Endothelial cell of umbilical vein (primary cell): ENCODE results near the gene SKI. TPM values are rescaled to one million over a fixed set of nuclear protein-coding genes. Genes with fewer than 3 reads are reported as not detected.

Source experiments
- BruUV-seq: library from RNA; stranded (reverse); fragments of 400-500 nt; replicated peaks from 2 replicates; lab custom pipeline; 2021; lab: Mats Ljungman, UMichigan
- CTCF ChIA-PET: fragments of 300-600, 350-600 bp; sonication (Branson Sonifier 250); formaldehyde crosslinking; loops from one replicate; lab custom pipeline; 2021; ENCODE audit warnings: antibody characterized with exemption, inconsistent platforms; lab: Charles Lee
- POLR2A ChIA-PET: fragments of 300-600, 350-600 bp; sonication (Branson Sonifier 250); formaldehyde crosslinking; loops from one replicate; lab custom pipeline; 2021; ENCODE audit warnings: antibody characterized with exemption, inconsistent platforms; lab: Charles Lee
- DNase-seq: peaks from one replicate; pipeline ENCODE4 v3.0.0-alpha.2; 2011; ENCODE audit warnings: low read depth, low spot score
- FAIRE-seq: peaks from 2 replicates; lab custom pipeline; 2011; peaks lifted over from hg19 to GRCh38; lab: Jason Lieb, UNC
- H2AFZ ChIP-seq: 2 replicates; pipeline ENCODE4 v1.6.0; 2012; ENCODE audit warnings: low read depth, low read length, control low read depth, inconsistent platforms
- H3K27ac ChIP-seq: 2 replicates; pipeline ENCODE4 v1.5.1; 2011; ENCODE audit warnings: low read depth, mild to moderate bottlenecking, control low read depth, low read length, moderate library complexity; ENCODE audit not compliant: insufficient read depth
- H3K27me3 ChIP-seq, 2 experiments: 2 replicates each; pipeline versions ENCODE4 v1.6.0 to v1.6.1; 2011; ENCODE audit warnings: low read length in 2 of 2, mixed read lengths in 1 of 2; ENCODE audit not compliant: control insufficient read depth in 2 of 2, insufficient read depth in 2 of 2
- H3K36me3 ChIP-seq, 2 experiments: 2 replicates in 1 of 2; 3 replicates in 1 of 2; pipeline ENCODE4 v1.5.1; 2011; ENCODE audit warnings: low read length in 2 of 2, mild to moderate bottlenecking in 1 of 2, moderate library complexity in 1 of 2; ENCODE audit not compliant: control insufficient read depth in 2 of 2, insufficient read depth in 2 of 2; ENCODE audit errors: extremely low read depth in 1 of 2
- H3K4me1 ChIP-seq: 3 replicates; pipeline ENCODE4 v1.5.1; 2011; ENCODE audit warnings: mild to moderate bottlenecking, low read length; ENCODE audit not compliant: control insufficient read depth, insufficient read depth; ENCODE audit errors: extremely low read depth
- H3K4me2 ChIP-seq: 2 replicates; pipeline ENCODE4 v1.6.1; 2011; ENCODE audit warnings: low read length, control low read depth, mixed read lengths; ENCODE audit not compliant: insufficient read depth
- H3K4me3 ChIP-seq, 3 experiments: fragments of 200-600 bp in 1 of 3; sonication (generic), shearing (Covaris generic) in 1 of 3; replicated peaks in 1 of 3; 2 replicates each; pipeline ENCODE4 v1.5.1; 2011 to 2016; ENCODE audit warnings: control low read depth in 3 of 3, low read length in 3 of 3, mild to moderate bottlenecking in 2 of 3, inconsistent platforms in 1 of 3, low read depth in 1 of 3, moderate library complexity in 1 of 3; ENCODE audit not compliant: insufficient read depth in 1 of 3
- H3K79me2 ChIP-seq: 2 replicates; pipeline ENCODE4 v1.6.0; 2012; ENCODE audit warnings: low read length, inconsistent platforms; ENCODE audit not compliant: control insufficient read depth, insufficient read depth
- H3K9ac ChIP-seq: replicated peaks from 2 replicates; pipeline ENCODE3; 2011; ENCODE audit warnings: low read length, control low read depth; ENCODE audit not compliant: insufficient read depth; ENCODE audit errors: extremely low read depth
- H3K9me1 ChIP-seq: replicated peaks from 3 replicates; pipeline ENCODE4 v1.6.0; 2011; ENCODE audit warnings: mild to moderate bottlenecking, low read length; ENCODE audit not compliant: control insufficient read depth, insufficient read depth; ENCODE audit errors: extremely low read depth
- H3K9me3 ChIP-seq: replicated peaks from 2 replicates; pipeline ENCODE4 v1.5.1; 2012; ENCODE audit warnings: low read length, inconsistent platforms; ENCODE audit not compliant: control insufficient read depth, insufficient read depth
- H4K20me1 ChIP-seq: replicated peaks from 2 replicates; pipeline ENCODE3; 2011; ENCODE audit warnings: mild to moderate bottlenecking, low read length; ENCODE audit not compliant: control insufficient read depth, insufficient read depth; ENCODE audit errors: extremely low read depth
- CTCF ChIP-seq, 2 donors: IDR thresholded peaks; 1 replicate in 1 of 2; 2 replicates in 1 of 2; pipeline ENCODE4 v1.5.1; 2011; ENCODE audit warnings: low read length in 2 of 2, mild to moderate bottlenecking in 2 of 2, moderate library complexity in 2 of 2, control low read depth in 1 of 2, inconsistent platforms in 1 of 2, low read depth in 1 of 2; ENCODE audit not compliant: insufficient read depth in 1 of 2; ENCODE audit errors: extremely low read depth in 1 of 2
- EZH2 ChIP-seq: IDR thresholded peaks from 2 replicates; pipeline ENCODE4 v1.6.1; 2012; ENCODE audit warnings: borderline replicate concordance, low read depth, mild to moderate bottlenecking, moderate library complexity, low read length, inconsistent platforms; ENCODE audit not compliant: severe bottlenecking
- FOS ChIP-seq: IDR thresholded peaks from 2 replicates; pipeline ENCODE4 v1.6.1; 2011; ENCODE audit warnings: mild to moderate bottlenecking, low read length, moderate library complexity, borderline replicate concordance; ENCODE audit not compliant: insufficient read depth
- GATA2 ChIP-seq: IDR thresholded peaks from 2 replicates; pipeline ENCODE4 v1.7.0; 2011; ENCODE audit warnings: low read depth, mild to moderate bottlenecking, moderate library complexity, mixed read lengths, low read length; ENCODE audit not compliant: insufficient read length, insufficient read depth
- JUN ChIP-seq: IDR thresholded peaks from 2 replicates; pipeline ENCODE4 v1.6.1; 2011; ENCODE audit warnings: borderline replicate concordance, low read depth; ENCODE audit not compliant: insufficient read length, insufficient read depth
- MAX ChIP-seq: IDR thresholded peaks from 2 replicates; pipeline ENCODE4 v1.6.1; 2011; ENCODE audit not compliant: insufficient read depth, insufficient read length
- MYC ChIP-seq: IDR thresholded peaks from one replicate; pipeline ENCODE4 v1.6.1; 2011; ENCODE audit warnings: mild to moderate bottlenecking, low read depth, low read length
- POLR2A ChIP-seq: IDR thresholded peaks from 2 replicates; pipeline ENCODE4 v1.6.1; 2012; ENCODE audit warnings: low read depth, mild to moderate bottlenecking, control low read depth, low read length
- POLR2AphosphoS5 ChIP-seq: IDR thresholded peaks from 2 replicates; pipeline ENCODE4 v1.6.1; 2012; ENCODE audit warnings: low read depth, mild to moderate bottlenecking, control low read depth, low read length, moderate library complexity; ENCODE audit not compliant: insufficient read depth
- dilution Hi-C: fragments of 300-500 bp; cut with MboI; formaldehyde crosslinking; loops from one replicate; pipeline ENCODE4 v1.15.0; 2019; ENCODE audit warnings: low sequenced_read_pairs; ENCODE audit not compliant: extremely low pct_ligation_motif_present
- intact Hi-C: fragments of 100-400 bp; cut with micrococcal nuclease; formaldehyde crosslinking; loops from one replicate; pipeline ENCODE4 v1.10.0; 2022
- polyA plus RNA-seq, 4 experiments: library from polyadenylated mRNA; depleted of rRNA in 3 of 4; stranded (reverse) in 3 of 4; unstranded in 1 of 4; fragments of >200 nt; gene quantifications; 2 replicates each; pipeline versions ENCODE4 v1.2.1 to v1.2.3, GENCODE V29; 2011 to 2012; ENCODE audit warnings: missing spikeins in 1 of 4
- total RNA-seq: library from RNA; stranded (reverse); gene quantifications from 2 replicates; pipeline ENCODE4 v1.2.3, GENCODE V29; 2021

SKI gene
- total and polyA plus RNA-seq, 2 donors (not counting 3 experiments of a cell fraction or from before 2014, with no cell fraction given) = 11.6 to 80.3 TPM

- FAIRE-seq = no peak
These were observed 31.0 kb upstream of the SKI start for GRCh38 chr1:2196901-2197638.

GRCh38 chr1:2197707-2198165 lies 30.4 kb upstream of the SKI start:
- no peak overlapping the region for H3K4me3 ChIP-seq
- H3K27me3 ChIP-seq = no peaks in the 10 kb centered on the region
- BruUV-seq = no TSS peak
- POLR2A ChIA-PET = no interaction called here
- H4K20me1 ChIP-seq = no peaks in the 10 kb centered on the region
- peaks cover 15% of the 10 kb centered on the region for H3K4me1 ChIP-seq
- no peak for FAIRE-seq
- dilution Hi-C loops (loop anchor here (10.0 kb wide), 1 partner anchor 177 kb away; no protein-coding TSS in a partner anchor), intact Hi-C loops (loop anchor here (5.0 to 10.0 kb wide), 3 partner anchors 115 to 1227 kb away; partner anchors contain the start of gene PRXL2B)
- no peak overlapping the region for H3K27ac ChIP-seq
- CTCF ChIA-PET = interaction anchor here (12.3 kb wide), 1 partner anchor 185 kb away, joined by 631 read pairs; no protein-coding TSS in a partner anchor
- no peaks in the 10 kb centered on the region for H3K9me1 ChIP-seq
- DNase-seq = no peak
- H3K9me3 ChIP-seq = no peaks in the 10 kb centered on the region
- TF ChIP-seq CTCF (IDR thresholded peaks at IDR 0.05; ENCODE audit: extremely low read depth in 1 of 2, insufficient read depth in 1 of 2, low read depth in 1 of 2, low read length in 2 of 2) = no peak
- TF ChIP-seq MAX = no peak
- no peak for TF ChIP-seq GATA2
- no peak for TF ChIP-seq MYC
- no peak for TF ChIP-seq FOS
- no peak for TF ChIP-seq POLR2AphosphoS5
- no peak for TF ChIP-seq EZH2
- no peak for TF ChIP-seq POLR2A
- TF ChIP-seq JUN = no peak
- H3K9ac ChIP-seq = no peak overlapping the region
- no peak overlapping the region for H2AFZ ChIP-seq
- H3K4me2 ChIP-seq = no peak overlapping the region
- no peaks in the 10 kb centered on the region for H3K36me3 ChIP-seq
- peaks cover 6% of the 10 kb centered on the region for H3K79me2 ChIP-seq

More at GRCh38 chr1:2196901-2197638, 31.0 kb upstream of the SKI start:
- H3K4me2 ChIP-seq = no peak overlapping the region
- H3K36me3 ChIP-seq = no peaks in the 10 kb centered on the region
- H3K27me3 ChIP-seq = no peaks in the 10 kb centered on the region
- BruUV-seq = no TSS peak
- ChIA-PET POLR2A (no interaction called here), CTCF (interaction anchor here (1.3 to 12.3 kb wide), 2 partner anchors 115 to 186 kb away, joined by 4 to 631 read pairs; no protein-coding TSS in a partner anchor)
- no peaks in the 10 kb centered on the region for H3K9me1 ChIP-seq
- no peak overlapping the region for H3K27ac ChIP-seq
- no peaks in the 10 kb centered on the region for H4K20me1 ChIP-seq
- dilution Hi-C loops (loop anchor here (10.0 kb wide), 1 partner anchor 178 kb away; no protein-coding TSS in a partner anchor), intact Hi-C loops (loop anchor here (5.0 to 10.0 kb wide), 3 partner anchors 115 to 1228 kb away; partner anchors contain the start of gene PRXL2B)
- TF ChIP-seq JUN = no peak
- TF ChIP-seq MAX = no peak
- H3K4me1 ChIP-seq = peaks cover 16% of the 10 kb centered on the region
- H3K9me3 ChIP-seq = no peaks in the 10 kb centered on the region
- H2AFZ ChIP-seq = no peak overlapping the region
- H3K9ac ChIP-seq = no peak overlapping the region
- no peak for DNase-seq
- no peak overlapping the region for H3K4me3 ChIP-seq
- H3K79me2 ChIP-seq = peaks cover 6% of the 10 kb centered on the region
